Calu3 (cell line): ENCODE data around the gene KRT82. TPM values are rescaled to one million over a fixed set of nuclear protein-coding genes. Genes with fewer than 3 reads are reported as not detected.

ENCODE experiments used
- BruUV-seq: library from RNA; stranded (reverse); fragments of 400-500 nt; replicated peaks from 2 replicates; lab custom pipeline; 2021; lab: Mats Ljungman, UMichigan
- CTCF ChIA-PET: fragments of 300-600 bp; sonication (Branson Sonifier 250); formaldehyde crosslinking; loops from one replicate; lab custom pipeline; 2022; ENCODE audit warnings: antibody characterized with exemption; lab: Charles Lee
- DNase-seq: peaks from one replicate; pipeline ENCODE4 v3.0.0; 2022
- H3K27ac Mint-ChIP-seq: one replicate; pipeline ENCODE4 v1.8.0; 2022; ENCODE audit warnings: mixed read lengths; ENCODE audit not compliant: unreplicated experiment
- H3K27me3 Mint-ChIP-seq: one replicate; pipeline ENCODE4 v1.8.0; 2022; ENCODE audit warnings: mixed read lengths; ENCODE audit not compliant: unreplicated experiment
- H3K36me3 Mint-ChIP-seq: one replicate; pipeline ENCODE4 v1.8.0; 2022; ENCODE audit warnings: mild to moderate bottlenecking, moderate library complexity, mixed read lengths; ENCODE audit not compliant: insufficient read depth, unreplicated experiment
- H3K4me1 Mint-ChIP-seq: one replicate; pipeline ENCODE4 v1.8.0; 2022; ENCODE audit warnings: mild to moderate bottlenecking, low read depth, mixed read lengths; ENCODE audit not compliant: unreplicated experiment
- H3K4me3 Mint-ChIP-seq: one replicate; pipeline ENCODE4 v1.8.0; 2022; ENCODE audit warnings: mild to moderate bottlenecking, low read depth, moderate library complexity, mixed read lengths; ENCODE audit not compliant: unreplicated experiment
- H3K9me3 Mint-ChIP-seq: one replicate; pipeline ENCODE4 v1.8.0; 2022; ENCODE audit warnings: low read depth, mixed read lengths; ENCODE audit not compliant: unreplicated experiment
- CTCF ChIP-seq: fragments of 200-600 bp; IDR thresholded peaks from one replicate; pipeline ENCODE4 v1.8.0; 2022; ENCODE audit warnings: antibody characterized with exemption; ENCODE audit not compliant: unreplicated experiment
- intact Hi-C: fragments of 100-400 bp; cut with micrococcal nuclease; formaldehyde crosslinking; loops from one replicate; pipeline ENCODE4 v1.10.0; 2022; ENCODE audit not compliant: unreplicated experiment
- total RNA-seq: library from RNA; stranded (reverse); gene quantifications from 2 replicates; pipeline ENCODE4 v1.2.3, GENCODE V29; 2022

The KRT82 gene
- total RNA-seq, 1 experiment from 2014 or later, result not detected

GRCh38 chr12:52370926-52371608, 35.1 kb downstream of the KRT82 start:
- CTCF ChIA-PET, result no interaction called here
- H3K36me3 Mint-ChIP-seq, result no peaks in the 10 kb centered on the region
- intact Hi-C loops, result loop anchor here (10.0 kb wide), 2 partner anchors 214 to 614 kb away; no protein-coding TSS in a partner anchor
- no TSS peak for BruUV-seq
- peaks cover 14% of the 10 kb centered on the region for H3K4me1 Mint-ChIP-seq
- no peak overlapping the region for H3K27ac Mint-ChIP-seq
- no peak for DNase-seq
- H3K4me3 Mint-ChIP-seq, result no peak overlapping the region
- H3K9me3 Mint-ChIP-seq, result no peaks in the 10 kb centered on the region
- no peaks in the 10 kb centered on the region for H3K27me3 Mint-ChIP-seq
- no peak for TF ChIP-seq CTCF

- Mint-ChIP-seq H3K27ac (no peak overlapping the region), H3K36me3 (no peaks in the 10 kb centered on the region), H3K9me3 (no peaks in the 10 kb centered on the region), H3K27me3 (no peaks in the 10 kb centered on the region), H3K4me3 (no peak overlapping the region), H3K4me1 (peaks cover 14% of the 10 kb centered on the region)
- TF ChIP-seq CTCF, result no peak
- DNase-seq, result no peak
- BruUV-seq, result no TSS peak
- CTCF ChIA-PET, result no interaction called here
- intact Hi-C loops, result loop anchor here (10.0 kb wide), 2 partner anchors 215 to 615 kb away; no protein-coding TSS in a partner anchor
These were observed 36.3 kb downstream of the KRT82 start for GRCh38 chr12:52369809-52370208.

- no peak for DNase-seq
- peaks cover 14% of the 10 kb centered on the region for H3K4me1 Mint-ChIP-seq
- no peaks in the 10 kb centered on the region for H3K36me3 Mint-ChIP-seq
- H3K27ac Mint-ChIP-seq, result no peak overlapping the region
- intact Hi-C loops, result no loop called here
- TF ChIP-seq CTCF, result no peak
- no peaks in the 10 kb centered on the region for H3K27me3 Mint-ChIP-seq
- H3K9me3 Mint-ChIP-seq, result no peaks in the 10 kb centered on the region
- BruUV-seq, result no TSS peak
- H3K4me3 Mint-ChIP-seq, result no peak overlapping the region
- CTCF ChIA-PET, result no interaction called here
These were observed 36.9 kb downstream of the KRT82 start for GRCh38 chr12:52369211-52369610.

- no TSS peak for BruUV-seq
- Mint-ChIP-seq H3K9me3 (no peaks in the 10 kb centered on the region), H3K36me3 (no peaks in the 10 kb centered on the region), H3K4me3 (no peak overlapping the region), H3K4me1 (peaks cover 14% of the 10 kb centered on the region), H3K27ac (no peak overlapping the region), H3K27me3 (no peaks in the 10 kb centered on the region)
- intact Hi-C loops, result no loop called here
- CTCF ChIA-PET, result no interaction called here
- no peak for DNase-seq
- no peak for TF ChIP-seq CTCF
These were observed 37.6 kb downstream of the KRT82 start for GRCh38 chr12:52368508-52368907.
